Measurements from ENCODE around the gene STMP1.

STMP1 gene

GRCh38 chr7:135659159-135659846 is 3.0 kb upstream of the STMP1 start:
- H3K4me3 ChIP-seq (ENCODE audit: low read depth, low read length) = no peak overlapping the region
- DNase-seq = no peak
- no peaks in the 10 kb centered on the region for H3K36me3 ChIP-seq
- no peaks in the 10 kb centered on the region for H3K9me3 ChIP-seq (ENCODE audit: severe bottlenecking)
- TF ChIP-seq CTCF (IDR thresholded peaks at IDR 0.05; ENCODE audit: low read depth, low read length) = no peak
- no peak overlapping the region for H3K27ac ChIP-seq
- H3K27me3 ChIP-seq (ENCODE audit: insufficient read depth, low read depth, severe bottlenecking) = no peaks in the 10 kb centered on the region

GRCh38 chr7:135661311-135662122 is 797 bp upstream of the STMP1 start:
- no peak for DNase-seq
- Histone ChIP-seq H3K27ac (no peak overlapping the region), H3K27me3 (ENCODE audit: insufficient read depth, low read depth, severe bottlenecking) (no peaks in the 10 kb centered on the region), H3K4me3 (ENCODE audit: low read depth, low read length) (peak overlapping the region; percentile 97), H3K9me3 (ENCODE audit: severe bottlenecking) (no peaks in the 10 kb centered on the region), H3K36me3 (no peaks in the 10 kb centered on the region)
- no peak for TF ChIP-seq CTCF (IDR thresholded peaks at IDR 0.05; ENCODE audit: low read depth, low read length)

- Histone ChIP-seq H3K27ac (peak overlapping the region; percentile 91), H3K27me3 (ENCODE audit: insufficient read depth, low read depth, severe bottlenecking) (no peaks in the 10 kb centered on the region), H3K4me3 (ENCODE audit: low read depth, low read length) (peak overlapping the region; percentile 97), H3K36me3 (no peaks in the 10 kb centered on the region), H3K9me3 (ENCODE audit: severe bottlenecking) (no peaks in the 10 kb centered on the region)
- TF ChIP-seq CTCF (IDR thresholded peaks at IDR 0.05; ENCODE audit: low read depth, low read length) = no peak
- no peak for DNase-seq
These were observed 266 bp upstream of the STMP1 start for GRCh38 chr7:135662123-135662372.

- Histone ChIP-seq H3K4me3 (ENCODE audit: low read depth, low read length) (no peak overlapping the region), H3K36me3 (no peaks in the 10 kb centered on the region), H3K27ac (no peak overlapping the region), H3K27me3 (ENCODE audit: insufficient read depth, low read depth, severe bottlenecking) (no peaks in the 10 kb centered on the region), H3K9me3 (ENCODE audit: severe bottlenecking) (no peaks in the 10 kb centered on the region)
- DNase-seq = no peak
- no peak for TF ChIP-seq CTCF (IDR thresholded peaks at IDR 0.05; ENCODE audit: low read depth, low read length)
These were observed 1.8 kb downstream of the STMP1 start for GRCh38 chr7:135664046-135664589.

- TF ChIP-seq CTCF (IDR thresholded peaks at IDR 0.05; ENCODE audit: low read depth, low read length) = no peak
- Histone ChIP-seq H3K9me3 (ENCODE audit: severe bottlenecking) (no peaks in the 10 kb centered on the region), H3K27ac (no peak overlapping the region), H3K27me3 (ENCODE audit: insufficient read depth, low read depth, severe bottlenecking) (no peaks in the 10 kb centered on the region), H3K4me3 (ENCODE audit: low read depth, low read length) (no peak overlapping the region), H3K36me3 (no peaks in the 10 kb centered on the region)
- DNase-seq = no peak
These were observed 2.7 kb downstream of the STMP1 start for GRCh38 chr7:135665042-135665441.
